ENCODE results near the gene CD22.

The CD22 gene

DNA sequence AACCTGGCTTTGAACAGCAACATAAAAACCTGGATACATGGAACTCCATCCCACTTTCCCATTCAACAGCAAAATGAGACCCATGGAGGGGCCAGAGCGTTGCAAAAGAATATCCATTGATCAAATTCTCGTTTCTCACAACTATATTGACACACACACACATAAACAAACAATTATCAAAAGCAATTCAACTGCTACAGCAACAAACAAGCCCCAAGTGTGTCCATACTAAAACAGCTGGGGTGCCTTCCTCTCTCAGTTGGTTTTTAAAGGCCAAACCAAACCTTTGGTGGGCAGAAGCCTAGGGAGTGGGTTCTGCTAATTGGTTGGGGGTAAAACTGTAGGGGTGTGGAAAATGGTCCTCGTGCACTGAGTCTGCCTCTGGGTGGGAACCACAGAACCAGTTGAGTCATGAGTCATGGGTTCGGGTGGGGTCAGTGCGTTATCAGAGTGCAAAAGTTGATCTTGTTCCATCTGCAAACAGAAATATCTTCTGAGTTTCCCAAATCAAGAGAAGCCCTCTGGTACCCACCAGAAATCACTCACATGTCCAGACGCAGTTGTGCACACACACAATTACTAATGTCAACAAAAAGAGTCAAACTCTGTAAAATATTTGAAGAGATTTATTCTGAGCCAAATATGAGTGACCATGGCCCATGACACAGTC lies 60.3 kb downstream of the CD22 start:
- no peak for DNase-seq (ENCODE audit: low read depth)
- TF ChIP-seq, protein P1, sequence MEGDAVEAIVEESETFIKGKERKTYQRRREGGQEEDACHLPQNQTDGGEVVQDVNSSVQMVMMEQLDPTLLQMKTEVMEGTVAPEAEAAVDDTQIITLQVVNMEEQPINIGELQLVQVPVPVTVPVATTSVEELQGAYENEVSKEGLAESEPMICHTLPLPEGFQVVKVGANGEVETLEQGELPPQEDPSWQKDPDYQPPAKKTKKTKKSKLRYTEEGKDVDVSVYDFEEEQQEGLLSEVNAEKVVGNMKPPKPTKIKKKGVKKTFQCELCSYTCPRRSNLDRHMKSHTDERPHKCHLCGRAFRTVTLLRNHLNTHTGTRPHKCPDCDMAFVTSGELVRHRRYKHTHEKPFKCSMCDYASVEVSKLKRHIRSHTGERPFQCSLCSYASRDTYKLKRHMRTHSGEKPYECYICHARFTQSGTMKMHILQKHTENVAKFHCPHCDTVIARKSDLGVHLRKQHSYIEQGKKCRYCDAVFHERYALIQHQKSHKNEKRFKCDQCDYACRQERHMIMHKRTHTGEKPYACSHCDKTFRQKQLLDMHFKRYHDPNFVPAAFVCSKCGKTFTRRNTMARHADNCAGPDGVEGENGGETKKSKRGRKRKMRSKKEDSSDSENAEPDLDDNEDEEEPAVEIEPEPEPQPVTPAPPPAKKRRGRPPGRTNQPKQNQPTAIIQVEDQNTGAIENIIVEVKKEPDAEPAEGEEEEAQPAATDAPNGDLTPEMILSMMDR (conservative IDR thresholded peaks at IDR 0.05; ENCODE audit: low read length), result no peak
- H3K4me3 ChIP-seq (ENCODE audit: low read length), result no peak overlapping the region

DNA sequence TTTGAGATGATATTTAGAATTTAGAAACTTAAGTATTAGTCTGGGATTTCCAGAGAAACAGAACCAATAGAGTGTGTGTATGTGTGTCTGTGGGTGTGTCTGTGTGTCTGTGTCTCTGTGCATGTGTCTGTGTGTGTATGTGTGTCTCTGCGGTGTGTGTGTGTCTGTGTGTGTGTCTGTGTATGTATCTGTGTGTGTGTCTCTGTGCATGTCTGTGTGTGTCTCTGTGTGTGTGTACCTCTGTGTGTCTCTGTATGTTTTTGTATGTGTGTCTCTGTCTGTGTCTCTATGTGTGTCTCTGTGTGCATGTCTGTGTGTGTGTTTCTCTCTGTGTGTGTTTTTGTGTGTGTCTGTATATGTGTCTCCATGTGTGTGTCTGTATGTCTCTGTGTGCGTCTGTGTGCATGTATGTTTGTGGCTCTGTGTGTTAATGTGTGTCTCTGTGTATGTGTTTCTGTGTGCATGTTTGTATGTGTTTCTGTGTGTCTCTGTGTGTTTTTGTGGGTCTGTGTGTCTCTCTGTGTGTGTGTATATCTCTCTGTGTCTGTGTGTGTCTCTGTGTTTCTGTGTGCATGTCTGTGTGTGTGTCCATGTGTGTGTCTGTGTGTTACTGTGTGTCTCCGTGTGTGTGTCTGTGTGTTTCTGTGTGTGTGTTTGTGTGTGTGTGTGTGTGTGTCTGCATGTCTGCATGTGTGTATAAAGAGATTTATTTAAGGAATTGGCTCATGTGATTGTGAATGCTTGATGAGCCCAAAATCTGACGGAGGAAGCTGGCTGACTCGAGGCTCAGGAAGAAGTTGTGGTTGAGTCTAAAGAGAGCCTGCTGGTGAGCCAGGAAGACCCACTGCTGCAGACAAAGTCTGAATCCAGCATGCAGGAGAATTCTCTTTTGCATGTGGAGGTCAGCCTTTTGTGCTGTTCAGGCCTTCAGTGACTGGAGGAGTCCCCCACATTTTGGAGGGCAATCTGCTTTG lies 64.0 kb downstream of the CD22 start:
- no peak for DNase-seq (ENCODE audit: low read depth)
- no peak overlapping the region for H3K4me3 ChIP-seq (ENCODE audit: low read length)
- TF ChIP-seq, protein P1 (conservative IDR thresholded peaks at IDR 0.05; ENCODE audit: low read length), result no peak

DNA sequence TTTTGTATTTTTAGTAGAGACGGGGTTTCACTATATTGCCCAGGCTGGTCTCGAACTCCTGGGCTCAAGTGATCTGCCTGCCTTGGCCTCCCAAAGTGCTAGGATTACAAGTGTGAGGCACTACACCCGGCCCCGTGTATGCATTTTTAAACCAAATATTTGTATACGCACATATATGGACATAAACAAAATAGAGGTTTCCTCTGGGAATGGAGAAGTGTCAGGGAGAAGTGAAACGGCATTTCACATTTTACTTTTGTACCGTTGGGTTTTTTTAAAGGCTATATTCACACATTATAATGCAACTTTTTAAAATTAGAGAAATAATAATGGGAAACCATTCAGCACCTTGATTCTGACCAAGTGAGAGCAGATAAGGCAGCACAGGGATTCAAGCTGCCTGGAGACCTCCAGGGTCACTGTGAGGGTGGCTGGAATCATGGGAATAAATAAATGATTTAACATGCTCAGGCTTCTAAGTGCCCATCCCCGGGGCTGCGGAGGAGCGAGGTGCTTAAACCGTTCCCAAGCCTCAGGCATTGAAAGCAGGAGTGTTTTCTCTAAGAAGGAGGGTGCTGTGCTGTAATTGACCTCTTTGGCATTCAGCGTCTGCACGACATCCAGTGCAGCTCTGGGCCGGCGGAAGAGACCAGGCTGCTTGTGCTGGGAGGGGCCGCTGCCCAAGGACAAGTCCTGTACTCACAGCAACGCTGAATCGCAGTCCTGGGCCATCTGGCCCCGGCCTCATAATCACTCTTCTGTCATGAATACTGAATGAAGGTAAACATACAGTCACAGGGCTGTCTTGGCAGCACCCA lies 66.6 kb downstream of the CD22 start:
- H3K4me3 ChIP-seq (ENCODE audit: low read length), result no peak overlapping the region
- TF ChIP-seq, protein P1 (conservative IDR thresholded peaks at IDR 0.05; ENCODE audit: low read length), result no peak
- no peak for DNase-seq (ENCODE audit: low read depth)

DNA sequence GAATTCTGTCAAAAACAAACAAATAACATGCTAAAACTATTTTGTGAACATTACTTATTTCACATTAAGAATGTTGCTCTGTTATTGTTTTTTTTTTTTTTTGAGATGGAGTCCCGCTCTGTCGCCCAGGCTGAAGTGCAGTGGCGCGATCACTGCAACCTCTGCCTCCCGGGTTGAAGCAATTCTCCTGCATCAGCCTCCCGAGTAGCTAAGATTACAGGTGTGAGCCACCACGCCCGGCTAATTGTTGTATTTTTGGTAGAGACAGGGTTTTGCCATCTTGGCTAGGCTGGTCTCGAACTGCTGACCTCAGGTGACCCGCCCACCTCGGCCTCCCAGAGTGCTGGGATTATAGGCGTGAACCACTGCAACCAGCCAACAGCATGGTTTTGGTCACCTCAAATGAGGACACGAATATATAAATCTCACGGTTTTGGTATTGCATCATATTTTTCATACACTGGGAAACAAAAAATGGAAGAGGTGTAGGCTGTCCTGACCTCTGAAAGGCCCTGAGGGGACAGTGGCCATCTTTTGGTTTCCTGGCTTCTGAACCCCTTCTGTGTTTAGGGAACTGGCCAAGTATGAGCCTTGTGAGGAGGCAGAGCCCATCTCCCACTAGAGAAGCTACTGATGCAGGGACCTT lies 67.4 kb downstream of the CD22 start:
- no peak for DNase-seq (ENCODE audit: low read depth)
- H3K4me3 ChIP-seq (ENCODE audit: low read length), result no peak overlapping the region
- TF ChIP-seq, protein P1 (conservative IDR thresholded peaks at IDR 0.05; ENCODE audit: low read length), result no peak
